NCI-H2029 (cell line): Measurements from ENCODE around the gene DDR2.
"Not testable (repeated sequence)": the region's sequence is repeated elsewhere in the genome, so short reads cannot be mapped to it uniquely, and the experiment has no call there.

ENCODE experiments used
- DNase-seq: peaks from one replicate; lab custom pipeline; 2025; lab: John Stamatoyannopoulos, UW

The DDR2 gene

DNA sequence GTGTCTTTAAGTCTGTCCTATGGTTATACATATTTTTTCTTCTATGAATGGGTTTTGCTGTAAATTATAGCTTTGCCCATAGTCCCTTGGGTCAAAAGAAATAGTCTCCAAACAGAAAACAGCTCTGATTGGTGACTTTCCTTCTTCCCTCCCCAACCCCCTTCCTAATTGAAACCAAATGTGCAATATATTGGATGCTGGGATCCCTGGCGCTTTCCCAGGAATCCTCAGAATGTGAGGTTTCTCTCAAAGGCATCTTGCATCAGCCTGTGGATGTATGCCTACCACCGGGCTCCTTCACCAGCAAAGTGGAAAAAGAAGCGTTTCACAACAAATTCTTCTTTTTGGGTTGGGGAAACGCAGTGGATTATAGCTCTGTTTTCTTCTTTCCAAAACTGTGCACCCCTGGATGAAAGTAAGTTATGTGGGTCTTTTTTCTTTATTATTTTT is at the start of gene DDR2:
Gene DDR2, plus strand, starts transcription at position 248 of the 450 bp plus-strand sequence. CDS start 86,600 bp downstream, outside the sequence.
- DNase-seq: no peak

DNA sequence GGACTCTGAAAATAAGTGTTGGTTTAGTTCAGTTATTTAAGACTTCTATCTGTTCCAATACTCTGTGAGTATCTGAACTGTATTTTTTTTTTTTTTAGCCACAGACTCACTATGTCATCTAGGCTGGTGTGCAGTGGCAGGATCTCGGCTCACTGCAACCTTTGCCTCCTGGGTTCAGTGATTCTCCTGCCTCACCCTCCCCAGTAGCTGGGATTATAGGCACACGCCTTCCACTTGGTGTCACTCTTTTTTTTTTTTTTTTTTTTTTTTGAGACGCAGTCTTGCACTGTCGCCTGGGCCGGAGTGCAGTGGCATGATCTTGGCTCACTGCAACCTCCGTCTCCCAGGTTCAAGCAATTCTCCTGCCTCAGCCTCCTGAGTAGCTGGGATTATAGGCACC is 49.4 kb upstream of the DDR2 start:
- DNase-seq: not testable (repeated sequence)

DNA sequence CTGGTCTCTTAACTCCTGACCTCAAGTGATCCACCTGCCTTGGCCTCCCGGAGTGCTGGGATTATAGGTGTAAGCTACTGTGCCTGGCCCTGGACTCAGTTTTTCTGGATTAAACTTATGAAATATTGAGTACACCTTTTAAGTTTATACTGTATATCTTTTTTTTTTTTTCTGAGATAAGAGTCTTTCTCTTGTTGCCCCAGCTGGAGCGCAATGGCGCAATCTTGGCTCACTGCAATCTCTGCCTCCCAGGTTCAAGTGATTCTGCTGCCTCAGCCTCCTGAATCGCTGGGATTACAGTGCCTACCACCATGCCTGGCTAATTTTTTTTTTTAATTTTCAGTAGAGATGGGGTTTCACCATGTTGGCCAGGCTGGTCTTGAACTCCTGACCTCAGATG is 47.2 kb upstream of the DDR2 start:
- DNase-seq: not testable (repeated sequence)

DNA sequence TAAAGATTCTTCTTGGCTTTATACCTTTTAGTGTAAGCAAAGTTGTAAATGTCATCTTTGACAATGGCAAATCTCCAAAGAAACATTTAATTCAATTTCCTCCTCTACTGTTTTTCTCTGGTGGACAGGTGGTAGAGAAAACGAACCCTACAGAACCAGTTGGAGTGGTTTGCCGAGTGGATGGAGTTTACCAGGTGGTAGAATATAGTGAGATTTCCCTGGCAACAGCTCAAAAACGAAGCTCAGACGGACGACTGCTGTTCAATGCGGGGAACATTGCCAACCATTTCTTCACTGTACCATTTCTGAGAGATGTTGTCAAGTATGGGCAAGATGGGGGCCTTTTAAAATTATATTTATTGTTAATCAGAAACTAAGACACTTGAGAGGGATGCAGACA is 44.9 kb upstream of the DDR2 start:
- peak; percentile 78 for DNase-seq

DNA sequence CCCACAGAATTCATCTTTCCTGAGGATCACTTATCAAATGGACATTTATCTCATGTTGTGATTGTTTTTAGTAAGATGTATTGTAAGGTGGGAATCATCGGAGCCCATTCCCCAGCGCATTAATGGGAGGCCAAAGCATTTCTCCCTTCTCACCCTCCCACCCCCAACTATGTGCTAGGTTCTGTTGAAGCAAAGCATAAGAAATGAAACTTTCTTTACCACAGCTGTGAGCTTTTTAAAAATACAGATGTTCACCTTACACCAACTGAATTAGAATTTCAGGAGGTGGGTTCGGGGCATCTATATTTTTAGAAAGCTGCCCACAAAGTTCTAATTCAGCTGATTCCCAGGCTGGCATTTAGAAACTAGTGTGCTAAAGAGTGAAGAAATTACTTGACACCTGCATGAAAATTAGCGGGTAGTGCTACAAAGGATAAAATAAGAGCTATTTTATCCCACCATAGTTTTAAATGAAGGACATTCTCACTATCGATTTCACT is 44.5 kb upstream of the DDR2 start:
- no peak for DNase-seq

DNA sequence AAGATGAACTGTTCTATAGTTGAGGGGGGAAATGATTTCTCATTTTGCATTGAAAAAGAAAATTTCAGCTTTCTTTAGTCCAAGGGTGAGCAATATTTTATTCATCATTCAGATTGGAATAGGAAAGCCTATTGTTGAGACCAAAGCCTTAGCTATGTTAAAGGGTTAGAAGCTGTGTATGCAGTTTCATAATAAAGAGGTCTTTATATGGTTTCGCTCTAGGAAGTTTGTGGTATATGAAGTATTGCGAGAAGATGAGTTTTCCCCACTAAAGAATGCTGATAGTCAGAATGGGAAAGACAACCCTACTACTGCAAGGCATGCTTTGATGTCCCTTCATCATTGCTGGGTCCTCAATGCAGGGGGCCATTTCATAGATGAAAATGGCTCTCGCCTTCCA is 42.2 kb upstream of the DDR2 start:
- DNase-seq: no peak

DNA sequence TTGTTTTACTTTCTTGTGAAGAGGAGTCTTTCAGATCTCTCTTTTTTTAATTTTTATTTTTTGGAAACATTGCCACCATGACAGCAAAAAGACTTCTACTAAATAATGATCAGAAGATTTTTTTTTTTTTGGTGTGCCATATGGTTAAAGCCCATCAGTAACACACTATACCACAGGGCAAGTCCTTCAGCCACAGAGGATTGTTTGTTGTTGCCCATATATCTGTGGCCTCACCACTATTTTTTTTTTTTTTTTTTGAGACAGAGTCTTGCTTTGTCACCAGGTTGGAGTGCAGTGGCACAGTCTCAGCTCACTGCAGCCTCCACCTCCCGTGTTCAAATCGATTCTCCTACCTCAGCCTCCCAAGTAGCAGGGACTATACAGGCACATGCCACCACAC is 41.6 kb upstream of the DDR2 start:
- DNase-seq: no peak

DNA sequence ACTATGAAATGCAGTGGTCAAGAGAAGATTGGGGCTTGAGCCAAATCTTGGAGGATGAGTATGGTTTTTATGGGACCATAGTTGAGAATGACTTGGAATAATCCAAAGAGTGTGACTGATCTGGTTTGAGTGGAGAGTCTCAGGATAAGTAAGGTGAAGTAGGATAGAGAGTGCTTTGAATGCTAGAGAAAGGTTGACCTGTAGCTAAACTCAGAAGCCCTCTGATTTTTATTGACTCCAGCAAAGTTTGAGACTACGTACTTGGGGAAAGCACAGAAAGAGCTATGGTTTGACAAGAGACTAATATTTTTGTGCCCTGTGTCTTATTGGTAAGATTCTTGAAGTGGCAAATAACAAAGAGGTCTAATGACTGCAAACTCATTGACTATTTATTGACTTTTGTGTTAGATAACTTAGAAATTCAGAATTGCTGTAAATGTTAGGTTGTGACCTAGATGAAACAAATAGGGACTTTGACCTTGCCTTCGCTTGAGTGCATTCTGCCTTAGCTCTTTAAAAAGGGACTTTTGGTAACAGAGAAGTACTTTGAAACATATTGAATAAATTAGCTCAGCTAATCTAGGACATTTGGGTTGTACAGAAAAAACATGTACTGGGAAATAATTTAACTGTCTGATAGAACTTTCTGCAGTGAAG is 35.6 kb upstream of the DDR2 start:
- DNase-seq: no peak

DNA sequence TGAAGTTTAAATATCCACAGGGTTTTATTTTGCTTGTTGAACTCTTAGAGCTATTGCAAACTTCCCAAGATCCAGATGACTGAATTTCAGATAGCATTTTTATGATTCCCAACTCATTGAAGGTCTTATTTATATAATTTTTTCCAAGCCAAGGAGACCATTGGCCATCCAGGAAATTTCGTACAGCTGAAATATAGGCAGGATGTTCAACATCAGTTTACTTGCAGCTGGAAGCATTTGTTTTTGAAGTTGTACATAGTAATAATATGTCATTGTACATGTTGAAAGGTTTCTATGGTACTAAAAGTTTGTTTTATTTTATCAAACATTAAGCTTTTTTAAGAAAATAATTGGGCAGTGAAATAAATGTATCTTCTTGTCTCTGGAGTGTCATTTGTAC is 32.8 kb upstream of the DDR2 start:
- no peak for DNase-seq

DNA sequence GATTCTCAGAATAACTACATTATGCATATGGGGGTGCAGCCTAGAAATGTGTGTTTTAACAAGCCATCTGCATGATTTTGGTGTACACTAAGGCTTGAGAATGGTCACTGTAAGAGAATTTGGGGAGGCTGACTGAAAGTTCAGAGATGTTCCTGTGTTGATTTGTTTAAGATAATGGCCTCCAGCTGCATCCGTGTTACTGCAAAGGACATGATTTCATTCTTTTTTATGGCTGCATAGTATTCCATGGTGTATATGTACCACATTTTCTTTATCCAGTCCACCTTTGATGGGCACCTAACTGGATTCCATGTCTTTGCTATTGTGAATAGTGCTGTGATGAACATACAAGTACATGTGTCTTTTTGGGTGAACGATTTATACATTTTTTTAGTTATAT is 29.1 kb upstream of the DDR2 start:
- DNase-seq: not testable (repeated sequence)

DNA sequence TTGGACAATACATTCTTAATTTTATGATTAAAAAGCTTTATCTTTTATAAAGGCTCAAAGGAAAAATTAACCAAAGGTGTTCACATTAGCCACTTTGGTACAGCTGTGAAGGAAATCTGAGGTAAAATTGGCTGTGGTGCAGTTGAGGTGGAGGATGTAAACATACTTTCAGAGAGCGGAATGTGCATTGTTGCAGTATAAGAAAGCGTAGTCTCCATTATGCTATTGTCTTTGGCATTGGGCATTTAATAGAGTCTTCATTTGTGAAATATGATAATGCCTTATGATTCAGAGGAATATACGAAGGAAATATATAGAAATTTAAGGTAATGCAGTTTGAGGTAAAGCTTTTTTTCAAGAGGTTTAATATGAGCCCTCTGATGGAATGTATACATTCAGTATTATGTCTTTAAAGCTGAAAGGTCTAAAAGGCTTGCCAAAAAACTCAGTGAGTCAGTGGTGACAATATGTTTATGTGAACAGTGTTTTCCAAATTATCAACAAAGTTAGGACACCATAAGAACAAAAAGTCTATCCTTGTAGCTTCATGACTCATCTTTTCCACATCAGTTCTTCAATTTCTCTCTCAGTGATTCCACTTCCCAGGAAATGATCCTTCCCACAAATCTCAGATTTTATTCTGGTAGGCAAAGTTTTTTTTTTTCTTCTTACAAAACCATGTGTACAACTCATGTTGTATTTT is 26.9 kb upstream of the DDR2 start:
- no peak for DNase-seq

DNA sequence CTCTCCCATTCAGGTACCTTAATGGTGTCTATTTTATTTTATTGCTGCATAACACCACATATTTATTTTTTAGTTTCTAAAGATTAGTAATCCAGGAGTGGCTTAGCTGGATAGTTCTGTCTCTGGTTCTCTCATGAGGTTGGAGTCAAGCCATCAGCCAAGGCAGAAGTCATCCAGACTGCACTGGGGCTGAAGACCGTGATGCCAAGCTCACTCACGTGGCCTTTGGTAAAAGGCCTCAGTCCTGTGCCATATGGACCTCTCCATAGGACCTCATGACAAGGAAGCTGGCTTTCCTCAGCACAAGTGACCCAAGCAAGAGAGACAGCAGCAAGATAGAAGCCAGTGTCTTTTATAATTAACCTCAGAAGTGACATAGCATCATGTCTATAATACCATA is 23.0 kb upstream of the DDR2 start:
- DNase-seq: no peak

DNA sequence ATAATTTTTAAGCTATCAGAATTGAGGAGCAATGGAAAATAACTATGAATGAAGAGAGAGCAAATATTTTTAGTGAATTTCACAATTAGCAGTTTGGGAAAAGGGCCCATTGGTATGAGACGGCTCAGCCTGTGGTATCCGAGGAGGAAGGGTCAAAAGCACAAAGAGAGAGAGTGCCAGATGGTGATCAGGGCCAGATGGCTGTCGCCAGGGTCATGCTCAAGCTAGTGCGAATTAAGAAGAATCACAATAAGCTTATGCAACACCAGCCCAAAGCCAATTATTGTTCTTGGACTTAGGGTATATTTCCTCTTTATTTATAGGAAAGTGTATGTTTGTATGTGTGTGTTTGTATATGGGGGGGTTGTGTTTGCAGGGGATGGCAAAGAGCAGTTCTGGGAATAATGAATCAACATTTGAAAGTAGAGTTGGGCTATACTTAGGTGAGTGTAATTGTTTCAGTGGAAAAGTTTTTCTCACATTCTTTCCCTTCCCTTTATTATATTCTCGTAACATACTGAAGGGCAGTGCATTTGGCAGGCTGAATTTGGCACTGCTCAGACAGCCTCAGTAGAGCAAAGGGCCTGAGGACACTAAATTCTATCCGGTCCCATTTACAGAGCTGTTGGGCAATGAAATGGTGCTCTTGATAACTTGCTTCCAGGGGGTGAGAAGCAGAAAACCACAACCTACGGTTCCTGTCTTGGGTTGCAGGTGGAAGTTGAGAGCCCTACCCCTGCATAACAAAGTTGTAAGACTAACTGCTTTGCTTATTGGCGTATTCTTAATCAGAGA is 19.5 kb upstream of the DDR2 start:
- DNase-seq: no peak

DNA sequence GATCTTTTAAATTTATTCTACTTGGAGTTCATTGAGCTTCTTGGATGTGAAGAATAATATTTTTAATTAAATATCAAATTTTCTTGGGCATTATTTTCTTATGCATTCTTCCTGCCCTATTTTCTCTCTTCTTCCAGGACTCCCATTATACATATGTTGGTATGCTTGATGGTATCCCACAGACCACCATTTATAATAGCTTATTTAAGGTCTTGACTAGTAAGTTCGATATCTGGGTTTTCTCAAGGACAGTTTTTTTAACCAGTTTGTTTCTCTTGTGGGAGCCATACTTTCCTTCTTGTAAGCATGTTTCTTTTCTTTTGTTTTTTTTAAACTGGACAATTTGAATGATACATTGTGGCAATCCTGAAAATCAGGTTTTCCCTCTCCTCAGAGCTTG is 15.4 kb upstream of the DDR2 start:
- DNase-seq: no peak

DNA sequence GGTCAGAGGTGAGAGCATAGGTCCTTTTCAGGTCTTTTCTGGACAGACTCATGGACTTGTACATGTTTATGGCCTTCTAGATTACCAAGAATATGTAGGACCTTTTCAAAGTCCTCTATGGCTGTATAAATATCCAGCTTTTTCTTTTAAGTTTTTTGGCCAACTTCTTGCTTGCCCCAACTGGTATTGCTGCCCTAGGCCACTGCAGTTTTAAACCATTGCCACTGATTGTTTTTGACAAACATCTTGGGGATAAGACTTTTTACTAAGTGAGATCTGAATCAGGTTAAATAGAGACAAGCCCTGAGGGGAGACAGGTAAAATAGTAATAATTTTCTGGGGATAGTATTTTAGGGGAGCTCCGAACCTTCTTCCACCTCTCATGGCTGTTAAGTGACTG is 14.8 kb upstream of the DDR2 start:
- no peak for DNase-seq

DNA sequence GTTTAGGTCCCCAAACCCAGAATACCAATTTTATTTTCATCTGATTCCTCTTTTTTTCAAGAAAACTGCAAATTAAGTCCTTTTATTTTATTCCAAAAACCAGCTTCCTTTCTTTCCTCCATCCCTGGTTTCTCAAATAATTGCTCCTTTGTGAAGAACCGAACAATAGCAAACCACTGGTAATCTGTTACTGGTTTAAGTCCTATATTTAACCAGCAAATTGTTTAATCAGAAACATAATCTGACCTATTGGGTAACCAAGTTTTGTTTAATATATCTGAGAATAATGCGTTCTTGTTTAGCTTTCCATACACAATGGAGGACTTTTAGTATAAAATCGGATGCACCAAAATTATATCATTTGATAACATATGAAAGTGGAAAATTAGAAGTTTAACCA is 13.2 kb upstream of the DDR2 start:
- no peak for DNase-seq

DNA sequence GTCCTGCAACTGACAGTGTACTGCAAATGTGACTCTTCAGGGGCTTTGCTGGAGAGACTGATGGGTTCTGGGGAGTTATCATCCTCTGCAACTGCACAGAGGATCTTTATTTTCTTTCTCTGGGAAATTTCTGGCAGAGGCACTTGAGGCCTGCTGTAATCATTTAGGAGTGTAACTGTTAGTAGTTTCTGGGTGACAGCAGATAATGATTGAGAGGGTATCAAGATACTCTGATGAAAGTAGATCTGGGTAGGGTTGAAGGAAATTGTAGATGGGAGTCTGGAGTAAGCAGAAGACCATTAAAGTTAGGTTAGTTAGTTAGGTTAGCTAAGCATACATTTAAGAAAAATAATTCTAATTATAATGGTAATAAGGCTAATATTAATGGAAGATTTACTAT is 11.0 kb upstream of the DDR2 start:
- DNase-seq: no peak

DNA sequence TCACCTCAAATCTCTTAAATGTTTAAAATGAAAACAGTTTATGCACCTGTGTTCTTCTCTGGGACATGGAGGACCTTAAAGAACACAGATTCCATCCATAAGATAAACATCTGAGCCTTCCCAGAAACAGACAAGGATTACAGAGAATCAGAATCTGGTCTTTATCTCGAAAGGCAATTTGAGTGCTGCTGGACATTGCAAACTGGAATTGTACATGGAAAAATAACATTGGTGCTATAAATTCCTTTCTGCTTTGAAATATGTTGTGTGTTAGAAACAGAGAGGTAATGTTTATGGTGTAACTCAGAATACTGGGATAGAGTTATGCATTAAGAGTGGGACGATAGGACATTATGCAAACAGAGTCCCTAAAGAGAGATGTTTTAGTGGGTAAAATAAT is 6.6 kb upstream of the DDR2 start:
- DNase-seq: no peak

DNA sequence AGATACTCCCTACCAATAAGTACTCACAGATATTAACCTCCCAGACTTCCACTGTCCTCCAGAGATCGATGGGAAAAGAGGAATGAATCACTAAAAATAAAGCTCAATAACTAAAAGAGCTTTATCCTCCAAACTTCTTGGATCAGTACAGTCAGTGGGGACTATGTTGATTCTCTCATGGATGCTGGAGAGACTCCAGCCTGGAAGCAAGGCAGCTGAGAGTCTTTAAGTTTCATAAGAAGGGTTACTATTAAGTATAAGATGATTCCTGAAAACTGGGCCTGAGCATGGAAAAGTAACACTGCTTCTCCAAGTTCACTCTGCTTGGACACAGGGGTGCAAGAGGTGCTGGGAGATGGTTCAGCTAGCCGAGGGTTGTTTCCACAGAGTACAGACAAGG is 6.2 kb upstream of the DDR2 start:
- no peak for DNase-seq

DNA sequence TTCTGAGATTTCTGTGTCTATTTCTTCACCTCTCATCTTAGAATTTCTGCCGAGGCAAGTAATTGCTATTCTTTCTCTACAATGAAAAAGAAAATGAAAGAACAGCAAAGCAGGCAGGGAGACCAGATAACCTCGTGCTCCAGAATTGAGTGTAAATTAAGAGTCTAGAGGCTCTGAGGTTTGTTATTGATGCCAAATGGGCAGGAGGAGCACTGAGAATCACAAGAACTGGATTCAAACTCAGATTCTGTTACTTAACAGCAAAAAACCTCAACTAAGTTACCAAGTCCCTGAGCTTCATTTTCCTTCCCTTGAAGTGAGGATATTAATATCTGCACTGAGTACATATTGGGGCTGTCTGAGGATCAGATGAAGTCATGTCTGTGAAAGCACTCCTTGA is 5.5 kb upstream of the DDR2 start:
- no peak for DNase-seq

DNA sequence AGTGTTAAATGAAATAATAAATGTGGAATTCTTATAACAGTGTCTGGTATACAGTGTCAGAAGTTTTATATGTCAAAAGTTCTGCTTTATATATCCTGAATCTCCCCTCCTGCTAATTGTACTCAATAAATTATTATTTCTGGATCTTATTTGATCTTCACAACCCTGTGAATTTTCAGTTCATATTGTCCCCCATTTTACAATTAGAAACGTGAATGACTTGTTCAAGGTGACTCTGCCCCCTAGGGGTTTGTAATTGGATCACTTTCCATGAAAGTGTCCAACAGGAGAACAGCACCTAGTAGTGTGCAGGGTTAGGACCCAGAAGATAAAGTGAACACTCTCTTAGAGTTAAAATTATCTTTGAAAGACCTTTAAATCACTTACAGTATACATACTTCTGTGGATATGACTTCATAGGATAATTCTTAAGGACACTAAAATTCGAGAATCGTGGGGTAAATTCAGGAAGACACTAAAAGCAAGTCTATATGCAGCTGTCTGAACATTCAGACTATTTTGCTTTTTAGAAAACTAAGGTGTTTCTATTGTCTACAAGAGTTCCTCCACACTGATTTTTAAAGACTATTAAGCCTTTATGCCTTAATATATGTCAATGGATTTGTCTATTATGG is 4.5 kb upstream of the DDR2 start:
- no peak for DNase-seq

DNA sequence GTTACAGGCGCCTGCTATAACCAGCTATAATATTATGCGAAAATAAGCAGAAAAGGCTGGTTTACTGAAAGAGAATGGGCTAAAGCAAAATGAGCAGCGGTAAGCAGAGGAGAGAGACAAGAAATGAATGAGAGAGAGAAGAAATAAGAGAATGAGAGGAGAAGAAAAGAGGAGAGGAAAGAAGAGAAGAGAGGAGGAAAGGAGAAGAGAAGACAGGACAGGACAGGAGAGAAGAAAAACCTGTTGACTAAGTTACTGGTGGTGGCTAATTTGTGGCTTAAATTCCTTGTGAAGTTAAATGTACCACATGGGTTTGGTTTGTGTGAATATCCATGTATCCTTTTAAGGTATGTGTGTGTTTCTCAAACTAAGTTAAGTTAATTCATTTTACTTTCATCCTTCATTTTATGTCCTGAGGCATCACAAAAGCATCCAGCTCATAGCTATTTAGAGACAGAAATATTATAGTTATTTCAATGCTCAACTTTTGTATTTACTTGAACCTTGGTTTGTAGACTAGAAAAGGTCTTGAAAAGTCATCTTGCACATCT is 3.1 kb upstream of the DDR2 start:
- DNase-seq: no peak
